HG03095 (cell line): ENCODE data around the gene CD22.

Source experiments
- ATAC-seq: cut with Tn5 transposase; IDR thresholded peaks from one replicate; pipeline ENCODE4 v1.9.1; 2021; ENCODE audit warnings: moderate library complexity; ENCODE audit not compliant: unreplicated experiment

The CD22 gene

DNA sequence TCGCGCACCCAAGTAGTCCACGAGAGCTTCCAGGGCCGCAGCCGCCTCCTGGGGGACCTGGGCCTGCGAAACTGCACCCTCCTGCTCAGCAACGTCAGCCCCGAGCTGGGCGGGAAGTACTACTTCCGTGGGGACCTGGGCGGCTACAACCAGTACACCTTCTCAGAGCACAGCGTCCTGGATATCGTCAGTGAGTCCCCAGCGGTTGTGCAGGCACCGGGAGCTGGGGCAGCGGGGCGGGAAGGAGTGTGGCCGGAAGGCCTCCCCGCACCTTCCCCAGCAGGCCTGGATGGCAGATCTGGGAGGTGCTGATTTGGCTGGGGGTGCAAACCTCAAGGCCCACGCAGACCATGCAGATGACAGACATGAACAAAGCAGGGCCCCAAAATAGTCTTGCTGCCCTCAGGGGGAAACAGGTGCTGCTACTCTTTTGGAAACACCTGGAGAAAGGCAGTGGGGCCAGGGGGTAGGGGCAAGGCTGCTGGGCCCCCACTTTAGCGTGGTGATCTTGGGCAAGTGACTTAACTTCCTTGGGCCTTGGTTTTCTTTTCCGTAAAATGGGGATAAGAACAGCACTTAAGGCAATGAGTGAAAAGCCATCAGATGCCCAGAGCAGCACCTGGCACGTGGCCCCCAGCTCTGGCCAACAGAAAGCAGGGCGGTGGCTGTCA lies 33.1 kb upstream of the CD22 start:
- ATAC-seq, result no peak

DNA sequence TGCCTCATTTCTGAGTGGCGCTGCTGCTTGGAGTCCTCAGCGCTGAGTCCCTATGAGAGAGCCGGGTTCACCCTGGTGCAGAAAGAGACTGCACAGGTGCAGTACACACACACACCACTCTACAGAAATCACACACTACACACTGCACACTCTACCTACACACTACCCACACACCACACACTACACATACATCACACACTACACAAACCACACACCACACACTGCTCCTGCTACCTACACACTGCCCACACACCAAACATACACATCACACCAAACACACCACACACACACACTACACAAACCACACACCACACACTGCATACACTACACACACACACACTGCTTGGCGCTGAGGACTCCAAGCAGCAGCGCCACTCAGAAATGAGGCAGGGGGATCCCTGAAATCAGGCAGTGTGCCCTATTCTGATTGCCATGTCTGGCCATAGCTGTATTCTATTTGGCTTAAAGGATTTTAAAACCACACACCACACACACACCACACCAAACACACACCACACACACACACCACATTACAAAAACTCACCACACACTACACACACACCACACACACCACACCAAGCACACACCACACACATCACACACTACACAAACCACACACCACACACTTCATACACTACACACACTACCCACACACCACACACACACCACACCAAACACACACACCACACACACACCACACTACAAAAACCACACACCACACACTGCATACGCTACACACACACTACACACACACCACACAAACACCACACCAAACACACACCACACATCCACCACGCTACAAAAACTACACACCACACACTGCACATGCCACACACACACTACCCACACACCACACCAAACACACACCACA lies 32.1 kb upstream of the CD22 start:
- no peak for ATAC-seq

DNA sequence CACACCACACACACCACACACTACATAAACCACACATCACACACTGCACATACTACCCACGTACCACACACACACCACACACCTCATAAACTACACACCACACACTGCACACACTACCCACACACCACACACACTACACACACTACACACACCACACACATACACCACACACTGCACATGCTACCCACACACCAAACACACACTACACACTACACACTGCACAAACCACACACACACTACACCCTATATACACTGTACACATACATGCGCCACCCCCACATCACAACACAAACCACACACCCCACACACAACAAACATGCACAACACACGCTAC lies 31.5 kb upstream of the CD22 start:
- no peak for ATAC-seq

DNA sequence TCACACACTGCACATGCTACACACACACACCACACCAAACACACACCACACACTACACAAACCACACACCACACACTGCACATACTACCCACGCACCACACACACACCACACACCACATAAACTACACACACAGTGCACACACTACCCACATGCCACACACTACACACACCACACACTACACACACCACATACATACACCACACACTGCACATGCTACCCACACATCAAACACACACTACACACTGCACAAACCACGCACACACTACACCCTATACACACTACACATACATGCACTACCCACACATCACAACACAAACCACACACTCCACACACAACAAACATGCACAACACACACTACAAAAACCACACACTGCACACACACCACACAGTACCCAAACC lies 31.1 kb upstream of the CD22 start:
- no peak for ATAC-seq

DNA sequence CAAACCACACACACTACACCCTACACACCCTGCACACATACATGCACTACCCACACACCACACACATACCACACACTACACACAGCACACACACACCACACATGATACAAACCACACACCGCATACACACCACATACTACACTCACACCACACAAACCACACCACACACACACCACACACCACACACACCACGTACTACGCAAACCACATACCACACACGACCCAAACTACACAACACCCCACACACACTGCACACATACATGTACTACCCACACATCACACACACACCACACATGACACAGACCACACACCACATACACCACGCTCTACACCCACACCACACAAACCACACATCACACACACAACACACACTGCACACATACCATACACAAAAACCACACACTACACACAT lies 30.4 kb upstream of the CD22 start:
- no peak for ATAC-seq

DNA sequence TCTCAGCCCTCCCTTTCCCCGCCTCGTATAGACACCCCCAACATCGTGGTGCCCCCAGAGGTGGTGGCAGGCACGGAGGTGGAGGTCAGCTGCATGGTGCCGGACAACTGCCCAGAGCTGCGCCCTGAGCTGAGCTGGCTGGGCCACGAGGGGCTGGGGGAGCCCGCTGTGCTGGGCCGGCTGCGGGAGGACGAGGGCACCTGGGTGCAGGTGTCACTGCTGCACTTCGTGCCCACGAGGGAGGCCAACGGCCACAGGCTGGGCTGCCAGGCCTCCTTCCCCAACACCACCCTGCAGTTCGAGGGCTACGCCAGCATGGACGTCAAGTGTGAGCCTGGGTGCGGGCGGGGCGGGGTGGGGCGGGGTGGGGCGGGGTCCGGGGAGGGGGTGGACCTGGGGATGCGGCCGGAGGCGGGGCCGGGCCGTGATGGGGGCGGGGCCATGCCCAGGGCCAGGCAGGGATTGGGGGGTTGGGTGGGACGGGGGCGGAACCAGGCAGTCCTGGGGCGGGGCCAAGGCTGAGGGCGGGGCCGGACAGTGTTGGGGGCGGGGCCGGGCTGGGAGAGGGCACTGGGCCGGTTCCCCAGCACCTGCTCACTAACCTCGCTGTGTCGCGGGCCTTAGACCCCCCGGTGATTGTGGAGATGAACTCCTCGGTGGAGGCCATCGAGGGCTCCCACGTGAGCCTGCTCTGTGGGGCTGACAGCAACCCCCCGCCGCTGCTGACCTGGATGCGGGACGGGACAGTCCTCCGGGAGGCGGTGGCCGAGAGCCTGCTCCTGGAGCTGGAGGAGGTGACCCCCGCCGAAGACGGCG lies 29.3 kb upstream of the CD22 start:
- no peak for ATAC-seq

DNA sequence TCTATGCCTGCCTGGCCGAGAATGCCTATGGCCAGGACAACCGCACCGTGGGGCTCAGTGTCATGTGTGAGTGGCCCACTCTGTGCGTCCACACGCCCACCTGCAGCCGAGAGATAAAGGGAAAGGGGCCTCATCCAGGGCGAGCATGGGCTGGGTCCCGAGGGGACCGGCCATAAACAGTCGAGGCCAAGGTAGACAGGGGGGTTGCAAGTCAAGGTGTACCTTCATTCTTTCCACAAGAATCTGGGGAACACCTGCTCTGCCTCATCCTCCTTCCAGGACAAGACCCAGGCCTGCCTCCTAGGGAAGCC lies 28.7 kb upstream of the CD22 start:
- ATAC-seq, result no peak

DNA sequence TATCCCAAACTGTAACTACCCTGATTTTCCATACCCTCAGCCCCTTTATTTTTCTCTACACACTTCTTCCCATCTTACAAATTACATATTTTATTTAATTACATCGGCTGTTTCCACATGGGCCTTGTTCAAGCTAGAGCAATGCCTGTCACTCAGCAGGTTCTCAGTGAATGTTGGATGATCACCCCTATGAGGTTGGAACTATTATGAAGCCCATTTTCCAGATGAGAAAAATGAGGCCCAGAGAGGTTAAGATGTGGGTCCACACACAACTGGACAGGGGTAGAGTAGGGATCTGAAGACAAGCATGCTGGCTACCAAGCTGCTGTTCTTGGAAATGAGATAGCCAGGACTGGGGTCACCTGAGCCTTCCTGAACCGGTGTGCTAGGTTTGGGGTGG lies 27.0 kb upstream of the CD22 start:
- no peak for ATAC-seq

DNA sequence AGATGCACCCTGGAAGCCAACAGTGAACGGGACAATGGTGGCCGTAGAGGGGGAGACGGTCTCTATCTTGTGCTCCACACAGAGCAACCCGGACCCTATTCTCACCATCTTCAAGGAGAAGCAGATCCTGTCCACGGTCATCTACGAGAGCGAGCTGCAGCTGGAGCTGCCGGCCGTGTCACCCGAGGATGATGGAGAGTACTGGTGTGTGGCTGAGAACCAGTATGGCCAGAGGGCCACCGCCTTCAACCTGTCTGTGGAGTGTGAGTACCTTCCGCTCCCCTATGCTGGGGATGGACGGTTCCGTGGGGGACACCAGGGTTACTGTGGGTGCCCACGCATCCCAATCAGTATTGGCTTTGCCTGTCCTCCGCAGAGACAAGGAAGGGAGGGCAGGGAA lies 26.5 kb upstream of the CD22 start:
- no peak for ATAC-seq

DNA sequence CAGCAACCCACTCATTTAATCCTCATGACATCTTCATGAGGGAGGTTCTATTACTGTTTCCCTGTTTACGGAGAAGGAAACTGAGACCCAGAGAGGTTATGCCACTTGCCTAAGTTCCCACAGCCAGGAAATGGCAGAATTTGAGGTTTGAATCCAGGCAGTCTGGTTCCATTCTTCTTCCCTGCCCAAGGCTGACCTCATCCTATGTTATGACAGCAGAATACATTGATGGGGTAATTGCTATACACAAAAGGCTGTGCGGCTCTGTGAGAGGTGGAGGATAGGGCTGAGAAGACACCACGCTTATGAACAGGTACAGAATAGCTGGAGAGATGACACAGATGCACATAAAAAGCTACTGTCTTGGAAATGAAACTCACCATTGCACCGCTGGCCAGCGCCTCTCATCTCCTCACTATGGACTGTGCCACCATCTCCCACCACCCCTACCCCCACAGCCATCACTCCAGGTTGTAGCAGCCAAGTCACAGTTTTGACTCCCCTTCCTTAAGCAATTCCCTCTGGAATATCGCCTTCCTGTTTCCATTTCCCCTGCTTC lies 25.6 kb upstream of the CD22 start:
- ATAC-seq, result no peak

DNA sequence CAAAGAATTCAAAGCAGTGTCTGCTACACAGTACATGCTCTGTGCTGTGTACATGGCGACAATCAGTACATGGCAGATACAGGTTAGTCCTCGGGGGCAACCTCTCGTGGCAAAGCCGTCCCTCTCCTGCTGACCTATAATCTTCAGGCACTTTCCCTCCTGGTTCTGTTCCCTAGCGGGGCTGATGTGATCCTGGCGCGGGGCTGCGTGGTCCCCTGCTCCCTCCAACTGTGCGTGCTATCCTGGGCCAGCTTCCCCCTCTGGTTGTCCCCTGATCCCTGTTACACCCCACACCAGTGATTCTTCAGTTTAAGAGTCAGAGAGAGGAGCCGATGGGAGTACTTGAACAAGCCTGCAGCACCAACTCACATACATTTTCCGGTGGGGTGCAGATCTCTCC lies 25.0 kb upstream of the CD22 start:
- no peak for ATAC-seq

DNA sequence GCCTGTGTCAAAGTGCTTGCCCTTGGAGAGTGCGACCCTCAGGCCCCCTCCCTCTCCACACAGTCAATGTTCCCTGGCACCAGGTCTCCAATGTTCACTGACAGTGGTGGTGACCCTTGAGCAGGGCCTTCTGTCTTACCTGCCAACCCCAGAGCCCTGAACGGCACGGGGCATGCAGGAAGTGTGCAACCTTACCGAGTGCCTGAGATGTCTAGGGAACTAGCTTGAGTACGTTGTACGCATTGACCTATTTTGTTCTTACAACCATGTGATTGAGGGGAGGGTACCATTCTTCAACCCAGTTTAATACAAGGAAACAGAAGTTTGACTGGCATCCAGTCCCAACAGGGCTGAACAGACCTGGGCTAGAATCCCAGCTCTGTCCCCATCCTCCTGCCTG lies 23.8 kb upstream of the CD22 start:
- ATAC-seq, result no peak

DNA sequence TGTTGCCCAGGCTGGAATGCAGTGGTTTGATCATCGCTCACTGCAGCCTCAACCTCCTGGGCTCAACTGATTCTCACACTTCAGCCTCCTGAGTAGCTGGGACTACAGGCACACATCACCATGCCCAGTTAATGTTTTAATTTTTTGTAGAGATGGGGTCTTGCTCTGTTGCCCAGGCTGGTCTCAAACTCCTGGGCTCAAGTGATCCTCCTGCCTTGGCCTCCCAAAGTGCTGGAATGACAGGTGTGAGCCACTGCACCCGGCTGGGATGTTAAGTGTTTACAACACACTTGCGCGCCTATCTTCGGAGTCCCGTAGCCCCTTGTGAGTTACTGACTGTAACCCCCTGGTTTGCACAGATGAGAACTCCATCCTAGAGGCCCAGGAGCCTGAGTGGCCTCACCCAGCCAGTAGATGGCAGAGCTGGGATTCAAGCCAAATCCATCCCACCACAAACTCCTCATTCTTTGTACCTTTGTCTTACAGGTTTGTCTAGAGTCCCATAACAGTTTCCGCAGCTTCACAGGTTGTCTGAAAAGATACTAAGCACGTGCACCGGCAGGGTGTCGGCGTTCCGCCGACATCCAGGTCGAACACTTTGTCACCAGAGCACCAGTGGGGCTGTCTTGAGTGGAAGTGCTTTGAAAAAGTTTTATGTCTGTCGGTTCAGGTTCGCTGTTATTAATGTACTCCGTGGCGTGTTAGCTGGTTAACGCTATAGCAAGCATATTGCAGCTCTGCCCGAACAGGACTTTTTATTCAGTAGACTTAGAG lies 22.3 kb upstream of the CD22 start:
- no peak for ATAC-seq

DNA sequence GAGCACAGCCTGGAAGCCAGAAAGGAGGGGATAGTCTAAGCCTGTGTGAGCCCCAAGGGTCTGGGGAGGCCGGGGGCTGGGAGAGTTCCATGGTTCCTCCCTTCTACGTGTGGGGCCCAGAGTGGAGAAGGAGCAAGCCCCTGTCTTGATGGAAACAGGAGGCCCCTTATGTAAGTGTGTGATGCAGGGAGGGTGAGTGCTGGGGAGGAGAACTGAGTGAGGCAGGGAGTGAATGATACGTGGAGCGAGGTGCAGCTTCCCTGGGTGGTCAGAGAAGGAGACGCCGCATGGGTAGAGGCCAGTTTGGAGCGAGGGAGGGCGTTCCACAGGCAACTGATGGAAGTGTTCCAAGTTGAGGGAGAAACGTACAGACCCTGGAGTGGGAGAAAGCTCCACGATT lies 21.1 kb upstream of the CD22 start:
- ATAC-seq, result no peak

DNA sequence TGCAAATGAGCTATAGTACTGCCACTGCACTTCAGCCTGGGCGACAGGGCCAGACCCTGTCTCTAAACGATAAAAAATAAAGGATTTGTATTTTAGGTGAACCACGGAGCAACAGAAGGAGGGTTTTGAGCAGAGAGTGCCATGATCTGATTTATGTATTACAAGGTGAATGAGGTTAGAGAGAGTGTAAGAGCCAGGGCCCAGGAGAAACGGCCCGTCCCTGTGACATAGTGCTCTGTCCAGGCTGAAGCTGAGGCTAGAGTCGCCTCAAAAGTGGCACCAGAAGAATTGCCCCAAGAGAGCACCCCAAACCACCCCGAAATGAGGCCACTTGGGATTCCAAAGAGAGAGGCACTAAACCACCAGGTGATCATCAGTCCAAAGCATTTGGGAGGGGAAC lies 20.1 kb upstream of the CD22 start:
- no peak for ATAC-seq

DNA sequence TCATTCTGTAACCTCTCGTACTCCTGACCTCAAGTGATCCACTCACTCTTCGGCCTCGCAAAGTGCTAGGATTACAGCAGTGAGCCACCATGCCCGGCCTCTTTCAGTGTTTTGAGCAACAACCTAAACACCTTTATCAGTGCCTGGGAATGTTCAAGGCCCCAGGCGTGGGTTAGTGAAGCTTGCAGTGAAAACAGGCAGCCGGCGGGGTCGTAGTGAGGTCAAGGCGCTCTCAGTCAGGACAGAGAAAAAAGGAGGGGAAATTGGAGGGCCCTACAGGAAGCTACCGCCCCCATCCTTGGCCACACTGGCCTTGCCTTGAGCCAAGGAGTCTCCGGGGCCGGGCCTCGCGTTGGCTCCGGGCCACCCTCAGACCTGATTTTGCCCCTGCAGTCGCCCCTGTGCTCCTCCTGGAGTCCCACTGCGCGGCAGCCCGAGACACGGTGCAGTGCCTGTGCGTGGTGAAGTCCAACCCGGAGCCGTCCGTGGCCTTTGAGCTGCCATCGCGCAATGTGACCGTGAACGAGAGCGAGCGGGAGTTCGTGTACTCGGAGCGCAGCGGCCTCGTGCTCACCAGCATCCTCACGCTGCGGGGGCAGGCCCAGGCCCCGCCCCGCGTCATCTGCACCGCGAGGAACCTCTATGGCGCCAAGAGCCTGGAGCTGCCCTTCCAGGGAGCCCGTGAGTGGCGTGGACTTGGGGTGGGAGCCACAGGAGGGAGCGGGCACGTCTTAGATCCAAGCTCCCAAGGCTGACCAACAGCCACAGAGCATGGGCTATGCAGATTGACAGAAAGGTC lies 19.3 kb upstream of the CD22 start:
- ATAC-seq, result no peak

DNA sequence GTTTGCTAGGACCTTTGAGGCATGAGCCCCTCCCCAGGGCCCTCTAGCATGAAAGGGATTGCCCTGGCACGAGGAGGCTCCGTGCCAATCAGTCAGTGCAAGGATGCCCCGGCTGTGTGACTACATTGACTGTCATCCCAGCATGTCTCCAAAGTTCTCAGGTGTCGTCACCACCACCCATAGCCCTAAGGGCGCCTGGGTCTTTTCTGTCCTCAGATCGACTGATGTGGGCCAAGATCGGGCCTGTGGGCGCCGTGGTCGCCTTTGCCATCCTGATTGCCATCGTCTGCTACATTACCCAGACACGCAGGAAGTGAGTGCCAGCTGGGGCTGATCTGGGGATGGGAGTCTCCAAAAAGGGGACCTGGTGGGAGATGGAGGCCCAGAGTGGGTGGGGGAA lies 18.7 kb upstream of the CD22 start:
- ATAC-seq, result no peak

DNA sequence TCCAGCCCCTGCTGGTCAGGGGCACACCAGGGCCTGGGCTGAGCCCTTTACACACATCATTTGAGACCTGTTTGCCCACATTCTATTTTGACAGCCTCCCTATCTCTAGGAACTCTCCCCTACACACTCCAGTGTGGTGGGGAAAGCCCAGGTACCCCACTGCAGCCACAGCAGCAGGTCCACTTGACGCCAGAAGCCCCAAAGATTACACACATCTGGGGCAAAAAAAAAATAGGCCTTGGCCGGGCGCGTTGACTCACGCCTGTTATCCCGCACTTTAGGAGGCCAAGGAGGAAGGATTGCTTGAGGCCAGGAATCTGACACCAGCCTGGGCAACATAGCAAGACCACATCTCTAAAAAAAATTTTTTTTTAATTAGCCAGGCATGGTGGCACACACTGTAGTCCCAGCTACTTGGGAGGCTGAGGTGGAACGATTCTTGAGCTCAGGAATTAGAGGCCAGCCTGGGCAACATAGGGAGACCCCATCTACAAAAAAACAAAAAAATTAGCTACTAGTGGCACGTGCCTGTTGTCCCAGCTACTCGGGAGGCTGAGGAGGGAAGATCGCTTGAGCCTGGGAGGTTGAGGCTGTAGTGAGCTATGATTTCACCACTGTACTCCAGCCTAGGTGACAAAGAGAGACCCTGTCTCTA lies 18.0 kb upstream of the CD22 start:
- ATAC-seq, result no peak

DNA sequence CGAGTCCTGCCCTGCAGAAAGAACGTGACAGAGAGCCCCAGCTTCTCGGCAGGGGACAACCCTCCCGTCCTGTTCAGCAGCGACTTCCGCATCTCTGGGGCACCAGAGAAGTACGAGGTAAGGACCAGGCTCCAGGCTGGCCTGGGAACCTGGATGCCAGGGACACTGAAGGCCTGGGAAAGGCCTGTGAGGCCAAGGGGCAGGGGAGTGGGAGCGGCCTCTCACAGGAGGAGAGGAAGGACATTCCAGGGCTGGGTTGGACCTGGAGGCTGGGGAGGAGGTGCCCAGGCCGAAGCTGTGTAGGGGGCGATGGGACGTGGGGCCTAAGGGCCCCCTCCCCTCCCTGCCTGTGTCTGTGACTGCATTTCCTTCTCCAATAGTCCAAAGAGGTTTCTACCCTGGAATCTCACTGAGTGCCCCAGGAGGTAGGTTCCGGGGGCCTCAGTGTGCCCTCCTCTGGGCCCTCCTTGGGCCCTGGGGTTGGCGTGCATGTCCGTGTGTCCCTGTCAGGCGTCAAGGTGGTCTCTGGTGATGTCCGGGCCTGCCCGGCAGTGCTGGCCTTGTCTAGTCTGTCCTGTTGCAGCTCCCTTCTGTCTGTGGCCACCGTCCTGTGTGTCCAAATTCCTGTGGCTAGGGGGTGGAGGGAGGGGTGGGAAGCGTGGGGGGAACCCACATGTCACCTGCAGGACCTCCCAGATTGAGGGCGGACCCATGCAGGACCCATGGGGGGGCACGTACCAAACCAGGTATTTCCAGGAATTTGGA lies 16.9 kb upstream of the CD22 start:
- no peak for ATAC-seq
